K562 (cell line): ENCODE data around the gene PRAMEF1. TPM values are rescaled to one million over a fixed set of nuclear protein-coding genes. Genes with fewer than 3 reads are reported as not detected.

ENCODE experiments used
- ATAC-seq: fragments of 200-7000 bp; cut with Tn5 transposase; 3 replicates; pipeline ENCODE4 v1.9.1; 2020; ENCODE audit warnings: moderate library complexity
- BruUV-seq: library from RNA; stranded (reverse); fragments of 400-500 nt; replicated peaks from 2 replicates; lab custom pipeline; 2021; lab: Mats Ljungman, UMichigan
- CTCF ChIA-PET: fragments of 300-600 bp; formaldehyde crosslinking; extraction: SDS; loops from one replicate; lab custom pipeline; 2021; ENCODE audit warnings: low intra/inter-chr PET ratio; lab: Yijun Ruan, JAX
- POLR2A ChIA-PET: fragments of 300-600, 350-650 bp; sonication (Branson Sonifier 250); formaldehyde crosslinking; extraction: SDS; loops from one replicate; lab custom pipeline; 2021; ENCODE audit warnings: antibody characterized with exemption, inconsistent platforms; lab: Yijun Ruan, JAX
- DNase-seq, 4 experiments: peaks; one replicate each; pipeline versions ENCODE4 v3.0.0 to v3.0.0-alpha.2; 2011 to 2018; ENCODE audit warnings: low spot score in 3 of 4, mixed read lengths in 3 of 4; ENCODE audit errors: extremely low read depth in 1 of 4
- FAIRE-seq: peaks from 2 replicates; lab custom pipeline; 2011; peaks lifted over from hg19 to GRCh38; lab: Jason Lieb, UNC
- H2AFZ ChIP-seq: 2 replicates; pipeline ENCODE4 v1.6.0; 2011; ENCODE audit warnings: low read depth, low read length, control low read depth, inconsistent platforms
- H3K27ac ChIP-seq: fragments of 200-600 bp; 3 replicates; pipeline ENCODE4 v1.8.0; 2011; ENCODE audit warnings: low read depth, mild to moderate bottlenecking, control low read depth, inconsistent platforms, low read length, moderate library complexity, mixed read lengths; ENCODE audit errors: extremely low read depth
- H3K27me3 ChIP-seq, 2 experiments: fragments of 300-600 bp in 1 of 2; 2 replicates in 1 of 2; 3 replicates in 1 of 2; pipeline versions ENCODE4 v1.6.0 to v1.8.0; 2011; ENCODE audit warnings: inconsistent platforms in 2 of 2, low read length in 2 of 2, mild to moderate bottlenecking in 1 of 2, mixed read lengths in 1 of 2, moderate library complexity in 1 of 2; ENCODE audit not compliant: control insufficient read depth in 2 of 2, insufficient read depth in 2 of 2
- H3K36me3 ChIP-seq: fragments of 300-600 bp; 3 replicates; pipeline ENCODE4 v1.8.0; 2011; ENCODE audit warnings: mild to moderate bottlenecking, low read length, inconsistent platforms; ENCODE audit not compliant: control insufficient read depth, insufficient read depth
- H3K4me1 ChIP-seq, 2 experiments: fragments of 200-600 bp in 1 of 2; replicated peaks in 1 of 2; 2 replicates in 1 of 2; 3 replicates in 1 of 2; pipeline versions ENCODE4 v1.5.1 to v1.8.0; 2011; ENCODE audit warnings: inconsistent platforms in 2 of 2, low read length in 2 of 2, mild to moderate bottlenecking in 1 of 2, mixed read lengths in 1 of 2, moderate library complexity in 1 of 2; ENCODE audit not compliant: control insufficient read depth in 2 of 2, insufficient read depth in 2 of 2
- H3K4me2 ChIP-seq: 2 replicates; pipeline ENCODE4 v1.6.1; 2011; ENCODE audit warnings: low read length, control low read depth, inconsistent platforms, mixed read lengths; ENCODE audit not compliant: insufficient read depth
- H3K4me3 ChIP-seq: fragments of 200-600 bp; sonication (generic), shearing (Covaris generic); 2 replicates; pipeline ENCODE4 v1.5.1; 2016; ENCODE audit warnings: control low read depth, inconsistent platforms
- H3K79me2 ChIP-seq: fragments of 200-600 bp; 3 replicates; pipeline ENCODE4 v1.8.0; 2011; ENCODE audit warnings: low read length, inconsistent platforms; ENCODE audit not compliant: control insufficient read depth, insufficient read depth
- H3K9ac ChIP-seq, 2 experiments: 2 replicates each; pipeline versions ENCODE4 v1.6.0 to v1.6.1; 2011; ENCODE audit warnings: low read depth in 2 of 2, low read length in 2 of 2, control low read depth in 1 of 2, inconsistent platforms in 1 of 2, mild to moderate bottlenecking in 1 of 2, mixed read lengths in 1 of 2; ENCODE audit not compliant: insufficient read depth in 1 of 2
- H3K9me1 ChIP-seq: one replicate; pipeline ENCODE4 v1.6.0; 2011; ENCODE audit warnings: inconsistent platforms, mild to moderate bottlenecking, low read length, moderate library complexity; ENCODE audit not compliant: control insufficient read depth, insufficient read depth
- H3K9me3 ChIP-seq: replicated peaks from 2 replicates; pipeline ENCODE4 v1.5.1; 2011; ENCODE audit warnings: low read depth, low read length, inconsistent platforms; ENCODE audit not compliant: control insufficient read depth, insufficient read depth
- H4K20me1 ChIP-seq: replicated peaks from 2 replicates; pipeline ENCODE4 v1.6.1; 2011; ENCODE audit warnings: low read length, inconsistent platforms, mixed read lengths; ENCODE audit not compliant: control insufficient read depth, insufficient read depth
- CEBPG ChIP-seq, 3 experiments: fragments of 200-800 bp in 1 of 3; sonication (Bioruptor generic) in 1 of 3; sonication (generic) in 1 of 3; formaldehyde crosslinking in 1 of 3; IDR thresholded peaks in 2 of 3; conservative IDR thresholded peaks in 1 of 3; 2 replicates each; pipeline versions ENCODE4 v1.6.1 to v1.8.0; 2016 to 2022; ENCODE audit warnings: missing compliant biosample characterization in 2 of 3, missing genetic modification characterization in 2 of 3, mild to moderate bottlenecking in 1 of 3, missing genetic modification reagents in 1 of 3
- E2F3 ChIP-seq: fragments of 250-450 bp; sonication (Bioruptor Pico); IDR thresholded peaks from 2 replicates; pipeline ENCODE4 v1.4.0; 2020; ENCODE audit warnings: mild to moderate bottlenecking
- FOXM1 ChIP-seq, 2 experiments: fragments of 450-650 bp in 1 of 2; sonication (generic) in 1 of 2; formaldehyde crosslinking in 1 of 2; IDR thresholded peaks; 2 replicates each; pipeline versions ENCODE4 v1.6.1 to v1.9.0; 2017 to 2022; ENCODE audit warnings: low read depth in 2 of 2, mild to moderate bottlenecking in 2 of 2, missing genetic modification reagents in 1 of 2, moderate library complexity in 1 of 2
- NEUROD1 ChIP-seq: fragments of 150-350 bp; IDR thresholded peaks from 2 replicates; pipeline ENCODE4 v1.6.1; 2014; ENCODE audit warnings: borderline replicate concordance, low read length, low read depth; ENCODE audit not compliant: partially characterized antibody
- NFYB ChIP-seq: IDR thresholded peaks from 2 replicates; pipeline ENCODE4 v1.6.1; 2011; ENCODE audit warnings: mild to moderate bottlenecking, moderate library complexity; ENCODE audit not compliant: insufficient read length; ENCODE audit errors: extremely low read depth
- RBM17 ChIP-seq: fragments of 200-400 bp; formaldehyde crosslinking; IDR thresholded peaks from 2 replicates; pipeline ENCODE4 v1.6.1; 2017; ENCODE audit warnings: low read depth, mild to moderate bottlenecking, low read length, borderline replicate concordance
- RNF2 ChIP-seq: sonication (generic); IDR thresholded peaks from 2 replicates; pipeline ENCODE4 v1.6.1; 2016
- SNRNP70 ChIP-seq: fragments of 200-400 bp; formaldehyde crosslinking; optimal IDR thresholded peaks from 2 replicates; pipeline ENCODE3; 2017; ENCODE audit warnings: low read depth, low read length
- ZNF57 ChIP-seq: fragments of 450-650 bp; formaldehyde crosslinking; IDR thresholded peaks from 2 replicates; pipeline ENCODE4 v1.4.0; 2020; ENCODE audit warnings: mild to moderate bottlenecking, moderate library complexity
- ZNF668 ChIP-seq: fragments of 250-450 bp; sonication (Bioruptor Pico); IDR thresholded peaks from 2 replicates; pipeline ENCODE4 v1.8.0; 2022; ENCODE audit warnings: mild to moderate bottlenecking, inconsistent platforms
- WGBS: fragments of 100-300 bp; shearing (Covaris generic); methylation state at CpG from one replicate; pipeline ENCODE4 v1.1.6; 2016; ENCODE audit warnings: low coverage, mixed read lengths; ENCODE audit not compliant: insufficient coverage; ENCODE audit errors: missing lambda C conversion rate; 5-methylcytosine and 5-hydroxymethylcytosine counted together
- in situ Hi-C: fragments of 300-500 bp; cut with MboI; formaldehyde crosslinking; loops from 4 replicates; pipeline ENCODE4 v1.15.0; 2018; ENCODE audit warnings: inconsistent platforms, mixed read lengths
- intact Hi-C: fragments of 100-400 bp; cut with micrococcal nuclease; formaldehyde crosslinking; loops from 2 replicates; pipeline ENCODE4 v1.14.2; 2022
- polyA plus RNA-seq, 8 experiments: library from polyadenylated mRNA; depleted of rRNA in 4 of 8; stranded (reverse) in 5 of 8; unstranded in 3 of 8; fragments of >200 nt; fragmentation: Nextera tagmentation in 2 of 8; fragmentation: Illumina TruSeq in 1 of 8; extraction: Ambion mirVana in 2 of 8; extraction: Trizol in 1 of 8; gene quantifications; 2 replicates each; pipeline versions ENCODE4 v1.2.1 to v1.2.3, GENCODE V29; 2011 to 2014; ENCODE audit warnings: inconsistent platforms in 1 of 8, missing spikeins in 1 of 8
- total RNA-seq, 7 experiments: library from RNA; depleted of rRNA in 6 of 7; stranded (reverse); fragments of >200 nt in 6 of 7; fragmentation: Illumina TruSeq in 2 of 7; extraction: Trizol in 2 of 7; gene quantifications; 2 replicates each; pipeline versions ENCODE4 v1.2.1 to v1.2.3, GENCODE V29; 2011 to 2021; ENCODE audit warnings: low replicate concordance in 1 of 7
- TF ChIP-seq, protein P1 (sequence below): fragments of 450-650 bp; formaldehyde crosslinking; IDR thresholded peaks from 2 replicates; pipeline ENCODE4 v1.4.0; 2020; ENCODE audit warnings: mild to moderate bottlenecking, moderate library complexity

The PRAMEF1 gene
- total and polyA plus RNA-seq, 9 of the 15 experiments (the other 6 are each of a cell fraction or from before 2014, with no cell fraction given): not detected

DNA sequence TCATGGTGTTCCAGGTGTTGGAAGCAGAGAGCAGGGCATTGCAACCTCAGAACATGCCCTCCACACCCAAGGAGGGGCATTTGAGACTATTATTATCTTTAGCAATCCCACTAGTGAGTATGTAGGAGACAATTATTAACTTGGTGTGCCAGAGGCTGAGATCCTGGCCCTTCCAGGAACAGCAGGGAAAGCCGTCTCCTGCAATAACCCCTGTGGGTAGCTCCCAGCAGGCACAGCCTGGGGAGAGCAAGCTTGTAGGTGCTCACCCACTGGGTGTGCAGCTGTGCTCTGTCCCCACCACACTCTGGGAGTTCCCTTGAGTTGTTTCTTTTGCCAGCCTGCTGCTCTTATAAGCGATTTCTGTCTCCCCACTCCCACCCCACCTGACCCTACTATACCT is 34.9 kb upstream of the PRAMEF1 start:
- no peak overlapping the region for H3K9ac ChIP-seq
- no peaks in the 10 kb centered on the region for H3K36me3 ChIP-seq
- DNase-seq (no peak), ATAC-seq (no peak), FAIRE-seq (no peak)
- peaks cover 13 to 38% of the 10 kb centered on the region in 2 experiments; a peak in 4 of 5 replicates for H3K27me3 ChIP-seq
- no peaks in the 10 kb centered on the region for H4K20me1 ChIP-seq
- no TSS peak for BruUV-seq
- no peaks in the 10 kb centered on the region for H3K9me3 ChIP-seq
- intact Hi-C loops: no loop called here
- TF ChIP-seq RNF2 (no peak), SNRNP70 (no peak), RBM17 (no peak), ZNF57 (CRISPR knock-in tag) (no peak), NFYB (no peak), NEUROD1 (no peak), ZNF668 (CRISPR knock-in tag) (no peak), FOXM1 (IDR thresholded peaks at IDR 0.05; ENCODE audit: low read depth) (no peak), FOXM1 (CRISPR knock-in tag; IDR thresholded peaks at IDR 0.05; ENCODE audit: low read depth) (no peak), E2F3 (no peak), CEBPG (CRISPR knock-in tag; IDR thresholded peaks at IDR 0.05) (no peak), CEBPG (tag; conservative IDR thresholded peaks at IDR 0.05 in 1 of 2, IDR thresholded peaks at IDR 0.05 in 1 of 2) (no peak)
- TF ChIP-seq, protein P1, sequence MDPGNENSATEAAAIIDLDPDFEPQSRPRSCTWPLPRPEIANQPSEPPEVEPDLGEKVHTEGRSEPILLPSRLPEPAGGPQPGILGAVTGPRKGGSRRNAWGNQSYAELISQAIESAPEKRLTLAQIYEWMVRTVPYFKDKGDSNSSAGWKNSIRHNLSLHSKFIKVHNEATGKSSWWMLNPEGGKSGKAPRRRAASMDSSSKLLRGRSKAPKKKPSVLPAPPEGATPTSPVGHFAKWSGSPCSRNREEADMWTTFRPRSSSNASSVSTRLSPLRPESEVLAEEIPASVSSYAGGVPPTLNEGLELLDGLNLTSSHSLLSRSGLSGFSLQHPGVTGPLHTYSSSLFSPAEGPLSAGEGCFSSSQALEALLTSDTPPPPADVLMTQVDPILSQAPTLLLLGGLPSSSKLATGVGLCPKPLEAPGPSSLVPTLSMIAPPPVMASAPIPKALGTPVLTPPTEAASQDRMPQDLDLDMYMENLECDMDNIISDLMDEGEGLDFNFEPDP (CRISPR knock-in tag): no peak
- no peaks in the 10 kb centered on the region for H3K79me2 ChIP-seq
- ChIA-PET CTCF (no interaction called here), POLR2A (interaction anchor here (0.9 to 1.4 kb wide), 3 partner anchors 10 to 44 kb away, joined by 3 to 7 read pairs (median 3); partner anchors contain the start of gene CFAP107)
- in situ Hi-C loops: no loop called here
- WGBS: 3% methylated on average over 2 of the region's 2 CpGs
- no peaks in the 10 kb centered on the region; a peak in 1 of 5 replicates for H3K4me1 ChIP-seq
- no peak overlapping the region for H3K4me2 ChIP-seq
- no peak overlapping the region for H3K27ac ChIP-seq
- H3K9me1 ChIP-seq: no peaks in the 10 kb centered on the region
- H3K4me3 ChIP-seq: no peak overlapping the region
- H2AFZ ChIP-seq: no peak overlapping the region
